T-helper 2 cell treated with Interferon-gamma antibody and Interleukin-4, amounts not matched to agents 100 ng/mL and 5 ng/mL, for 36 hours (primary cell): ENCODE measurements around the gene SNPH. TPM values are rescaled to one million over a fixed set of nuclear protein-coding genes. Genes with fewer than 3 reads are reported as not detected.
"Not testable (repeated sequence)": the region's sequence is repeated elsewhere in the genome, so short reads cannot be mapped to it uniquely, and the experiment has no call there.

ENCODE experiments used
- intact Hi-C: fragments of 100-400 bp; cut with micrococcal nuclease; formaldehyde crosslinking; loops from one replicate; pipeline ENCODE4 v1.15.1; 2023
- total RNA-seq: library from RNA; stranded (reverse); gene quantifications from 2 replicates; pipeline ENCODE4 v1.2.3, GENCODE V29; 2022

The SNPH gene, protein sequence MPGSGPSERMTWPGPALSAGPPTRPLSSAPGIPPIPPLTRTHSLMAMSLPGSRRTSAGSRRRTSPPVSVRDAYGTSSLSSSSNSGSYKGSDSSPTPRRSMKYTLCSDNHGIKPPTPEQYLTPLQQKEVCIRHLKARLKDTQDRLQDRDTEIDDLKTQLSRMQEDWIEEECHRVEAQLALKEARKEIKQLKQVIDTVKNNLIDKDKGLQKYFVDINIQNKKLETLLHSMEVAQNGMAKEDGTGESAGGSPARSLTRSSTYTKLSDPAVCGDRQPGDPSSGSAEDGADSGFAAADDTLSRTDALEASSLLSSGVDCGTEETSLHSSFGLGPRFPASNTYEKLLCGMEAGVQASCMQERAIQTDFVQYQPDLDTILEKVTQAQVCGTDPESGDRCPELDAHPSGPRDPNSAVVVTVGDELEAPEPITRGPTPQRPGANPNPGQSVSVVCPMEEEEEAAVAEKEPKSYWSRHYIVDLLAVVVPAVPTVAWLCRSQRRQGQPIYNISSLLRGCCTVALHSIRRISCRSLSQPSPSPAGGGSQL
- total RNA-seq = 5.2 and 5.4 TPM in 2 replicates

GRCh38 chr20:1266167-1266973 lies at the start of gene SNPH:
TSS of gene SNPH (plus strand) at chr20:1266294. CDS start at chr20:1296240, 29,946 bp downstream.
- intact Hi-C loops = loop anchor here (1.0 kb wide), 2 partner anchors 40 to 59 kb away; partner anchors contain the start of gene RAD21L1

GRCh38 chr20:1216527-1217427 lies 49.3 kb upstream of the SNPH start:
- intact Hi-C loops = not testable (repeated sequence)

GRCh38 chr20:1222750-1223149 lies 43.3 kb upstream of the SNPH start:
- intact Hi-C loops = not testable (repeated sequence)

DNA sequence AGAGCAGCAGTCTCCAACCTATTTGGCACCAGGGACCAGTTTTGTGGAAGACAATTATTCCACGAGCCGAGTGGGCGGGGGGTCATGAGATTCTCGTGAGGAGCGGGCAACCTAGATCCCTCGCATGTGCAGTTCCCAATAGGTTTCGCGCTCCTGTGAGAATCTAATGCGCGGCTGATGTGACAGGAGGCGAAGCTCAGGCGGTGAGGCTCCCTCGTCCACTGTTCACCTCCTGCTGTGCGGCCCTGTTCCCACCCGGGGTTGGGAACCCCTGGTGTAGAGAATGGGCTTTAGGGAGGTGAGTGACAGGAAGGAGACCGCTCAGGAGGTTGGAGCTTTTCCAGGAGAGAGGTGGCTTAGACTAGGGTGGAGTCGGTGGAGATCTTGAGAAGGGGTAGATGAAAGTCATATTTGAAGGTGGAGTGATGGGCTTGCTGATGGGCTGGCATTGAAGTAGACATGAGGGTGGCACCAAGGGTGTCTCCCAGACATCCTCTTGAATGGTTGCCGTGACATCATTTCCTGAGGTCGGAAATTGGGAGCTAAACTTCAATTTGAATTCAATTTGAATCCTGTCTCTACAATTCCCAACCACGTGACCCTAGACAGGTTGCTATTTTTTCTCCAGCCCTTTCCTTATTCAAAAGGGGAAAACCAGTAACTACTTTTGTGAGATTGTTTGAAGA lies 41.7 kb upstream of the SNPH start:
- intact Hi-C loops = no loop called here

DNA sequence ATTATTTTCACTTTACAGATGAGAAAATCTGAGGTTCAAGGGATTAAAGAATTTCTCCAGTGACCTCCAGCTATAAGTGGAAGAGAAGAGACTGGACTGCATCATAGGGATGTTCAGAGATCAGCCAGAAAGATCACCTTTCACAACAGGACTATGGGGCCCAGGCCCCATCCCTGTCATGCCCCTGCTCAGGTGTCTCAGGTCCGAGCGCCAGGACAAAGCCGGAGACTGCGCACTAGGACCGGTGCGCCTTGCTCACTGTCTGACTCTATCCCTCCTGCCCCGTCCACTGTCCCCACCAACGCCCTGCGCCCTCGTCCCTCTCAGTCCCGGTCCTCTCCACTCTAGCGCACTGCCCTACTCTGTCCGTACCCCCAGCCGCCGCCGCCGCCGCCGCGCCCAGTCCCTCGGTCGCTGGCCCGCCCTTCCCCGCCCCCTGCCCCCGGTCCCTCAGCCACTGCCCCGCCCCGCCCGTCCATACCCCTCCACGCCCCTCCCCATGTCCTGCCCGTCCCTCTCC lies 40.8 kb upstream of the SNPH start:
- intact Hi-C loops = loop anchor here (1.0 to 5.0 kb wide), 3 partner anchors 100 to 172 kb away; partner anchors contain the start of gene PSMF1

DNA sequence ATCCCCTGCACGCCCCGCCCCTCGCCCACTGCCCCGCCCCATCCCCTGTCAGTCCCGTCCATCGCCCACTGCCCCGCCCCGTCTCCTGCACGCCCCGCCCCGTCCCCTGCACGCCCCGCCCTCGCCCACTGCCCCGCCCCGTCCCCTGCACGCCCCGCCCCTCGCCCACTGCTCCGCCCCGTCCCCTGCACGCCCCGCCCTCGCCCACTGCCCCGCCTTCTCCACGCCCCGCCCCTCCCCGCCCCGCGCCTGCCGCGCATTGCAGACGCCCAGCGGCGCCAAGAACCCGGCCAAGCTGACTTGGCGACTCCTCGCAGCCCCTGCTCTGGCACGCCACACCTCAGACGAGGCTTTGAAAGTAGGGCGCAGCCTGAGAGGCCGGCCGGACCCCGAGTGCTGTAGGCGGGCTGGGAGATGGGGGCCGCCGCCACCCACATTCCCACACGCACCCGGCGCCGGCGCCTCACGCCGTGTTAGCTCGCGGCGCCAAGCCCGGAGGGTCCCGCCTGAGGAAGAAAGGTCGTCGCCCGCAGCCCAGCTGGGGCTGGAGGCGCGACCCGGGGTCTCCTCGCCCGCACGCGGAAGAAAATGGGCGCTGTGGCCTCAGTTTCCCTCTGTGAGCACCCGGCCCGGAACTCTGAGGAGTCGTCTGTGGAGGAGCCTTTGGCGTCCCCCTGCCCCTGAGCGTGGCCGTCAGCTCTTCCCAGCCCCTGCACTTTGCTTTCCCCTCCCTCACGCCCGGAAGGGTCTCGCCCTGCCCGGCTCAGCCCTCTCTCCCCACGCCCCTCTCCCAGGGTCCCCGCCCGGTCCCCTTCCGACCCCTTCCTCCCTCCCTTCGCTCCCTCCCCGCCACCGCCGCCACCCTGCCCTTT lies 40.1 kb upstream of the SNPH start, which contains the start of gene RAD21L1:
TSS of gene RAD21L1 (plus strand) at position 262 of the 872 bp plus-strand sequence. CDS start 2,410 bp downstream, outside the sequence.
- intact Hi-C loops = loop anchor here (1.0 to 5.0 kb wide), 5 partner anchors 40 to 211 kb away; partner anchors contain the start of genes PSMF1 and SNPH

DNA sequence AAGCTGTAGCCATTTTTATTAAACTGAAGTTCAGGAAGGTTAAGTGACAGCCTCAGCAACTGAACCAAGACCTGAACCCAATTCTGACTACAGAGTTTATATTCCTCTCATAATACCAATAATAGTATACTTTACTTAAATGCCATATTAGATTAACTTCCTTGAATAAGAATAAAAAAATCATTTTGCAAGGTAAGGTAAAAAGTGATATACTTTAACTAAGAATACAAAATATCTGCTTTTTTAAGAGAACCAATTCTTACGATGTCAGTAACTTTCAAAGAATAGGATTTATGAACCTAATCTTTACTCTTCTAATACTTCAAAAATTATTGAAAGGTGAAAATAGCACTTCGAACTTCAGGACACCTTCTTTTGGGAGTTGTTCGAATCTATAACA lies 36.6 kb upstream of the SNPH start:
- intact Hi-C loops = loop anchor here (5.0 kb wide), 1 partner anchor 168 kb away; no protein-coding TSS in a partner anchor

DNA sequence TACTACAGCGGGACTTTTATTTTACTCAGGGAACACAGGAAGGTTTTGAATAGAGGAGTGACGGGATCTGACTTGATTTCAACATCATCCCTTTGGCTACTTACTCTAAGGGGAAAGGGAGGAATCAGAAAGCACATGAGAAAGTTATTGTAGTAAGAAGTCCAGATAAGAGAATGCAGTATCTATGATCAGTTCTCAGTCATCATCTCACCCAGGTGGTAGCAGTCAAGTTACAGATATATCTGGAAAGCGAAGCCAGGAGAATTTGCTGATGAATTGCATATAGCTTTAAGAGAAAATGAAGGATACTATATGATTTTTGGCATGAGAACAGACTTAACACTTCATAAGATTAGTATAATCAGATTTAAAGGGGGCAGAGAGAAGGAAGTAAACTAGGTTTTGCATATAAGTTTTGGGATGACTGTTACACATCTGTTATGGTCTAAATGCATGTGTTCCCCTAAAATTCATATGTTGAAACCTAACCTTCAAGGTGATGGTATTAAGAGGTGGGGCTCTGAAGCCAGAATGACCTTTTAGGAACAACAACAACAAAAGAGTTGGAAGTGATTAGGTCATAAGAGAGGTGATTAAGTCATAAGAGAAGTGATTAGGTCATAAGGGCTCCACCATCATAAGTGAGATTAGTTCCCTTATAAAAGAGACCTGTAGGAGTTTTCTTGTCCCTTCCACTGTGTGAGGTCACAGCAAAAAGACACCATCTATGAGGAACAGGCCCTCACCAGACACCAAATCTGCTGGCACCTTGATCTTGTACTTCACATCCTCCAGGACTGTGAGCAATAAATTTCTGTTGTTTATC lies 33.6 kb upstream of the SNPH start:
- intact Hi-C loops = no loop called here

DNA sequence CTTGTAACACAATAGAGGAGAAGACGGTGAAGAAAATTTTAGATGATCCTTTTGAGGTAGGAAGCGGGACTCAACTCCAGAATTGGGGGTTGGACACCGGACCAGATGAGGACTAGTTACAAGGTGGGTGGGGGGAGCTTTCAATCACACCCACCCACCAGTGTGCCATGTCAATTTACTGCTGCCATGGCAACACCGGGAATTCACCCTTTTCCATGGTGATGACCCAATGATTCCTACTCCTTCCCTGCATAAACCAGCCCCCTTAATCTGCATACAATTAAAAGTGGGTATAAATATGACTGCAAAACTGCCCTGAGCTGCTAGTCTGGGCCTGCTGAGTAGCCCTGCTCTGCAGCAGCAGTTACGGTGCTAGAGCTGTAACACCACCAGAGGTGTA lies 25.5 kb upstream of the SNPH start:
- intact Hi-C loops = no loop called here

- intact Hi-C loops = no loop called here
These were observed 24.6 kb upstream of the SNPH start for GRCh38 chr20:1241456-1241855.

DNA sequence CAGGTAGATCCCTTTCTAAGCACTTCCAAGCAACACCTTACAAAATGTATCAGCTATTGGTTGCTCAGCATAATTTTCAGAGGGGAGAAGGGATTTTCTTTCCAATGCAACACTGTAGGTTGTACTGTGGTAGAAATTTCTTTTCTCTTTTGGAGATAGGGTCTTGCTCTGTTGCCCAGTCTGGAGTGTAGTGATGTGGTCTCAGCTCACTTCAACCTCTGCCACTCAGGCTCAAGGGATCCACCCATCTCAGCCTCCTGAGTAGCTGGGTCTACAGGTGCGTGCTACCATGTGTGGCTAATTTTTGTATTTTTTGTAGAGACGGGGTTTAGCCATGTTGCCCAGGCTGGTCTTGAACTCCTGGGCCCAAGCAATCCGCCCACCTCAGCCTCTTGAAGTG lies 24.0 kb upstream of the SNPH start:
- intact Hi-C loops = no loop called here

- intact Hi-C loops = no loop called here
These were observed 23.6 kb upstream of the SNPH start for GRCh38 chr20:1242530-1242929.

GRCh38 chr20:1245578-1245977 lies 20.5 kb upstream of the SNPH start:
- intact Hi-C loops = no loop called here

DNA sequence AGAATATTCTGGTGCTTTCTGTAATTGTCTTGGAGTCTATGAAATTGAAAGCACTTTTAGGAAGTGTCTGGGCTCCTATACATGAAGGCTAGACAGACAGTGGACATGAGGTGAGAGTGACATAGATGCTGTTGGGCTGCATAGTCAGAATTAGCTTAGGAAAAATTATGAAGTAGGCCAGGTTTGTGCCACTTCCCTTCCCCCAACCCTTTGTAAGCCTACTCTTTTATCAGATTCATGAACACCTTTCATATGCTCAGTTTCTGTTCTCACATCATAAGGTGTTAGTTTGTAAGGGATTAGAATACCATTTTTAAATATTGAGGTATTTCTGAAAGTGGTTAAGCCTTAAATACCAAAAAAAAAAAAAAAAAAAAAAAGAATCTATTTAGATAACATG lies 18.4 kb upstream of the SNPH start:
- intact Hi-C loops = no loop called here

GRCh38 chr20:1250282-1250681 lies 15.8 kb upstream of the SNPH start:
- intact Hi-C loops = not testable (repeated sequence)

DNA sequence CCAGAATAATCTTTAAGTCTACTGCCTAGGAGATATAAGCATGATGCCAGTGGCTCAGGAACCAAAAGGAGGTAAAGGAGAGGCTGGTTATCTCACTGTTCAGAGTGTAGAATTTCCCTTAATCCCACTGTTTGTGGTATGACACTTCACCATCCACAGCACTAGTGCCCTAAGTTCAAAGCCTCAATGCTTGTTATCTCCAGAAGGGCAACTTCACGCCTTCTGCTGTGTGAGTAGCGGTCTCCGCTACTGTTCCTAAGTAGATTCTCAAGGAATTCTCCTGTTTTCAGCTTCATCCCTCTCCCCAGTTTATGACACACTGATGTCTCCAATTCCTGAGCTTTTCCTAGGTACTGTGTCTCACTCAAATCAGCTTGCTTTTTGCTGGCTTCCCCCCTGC lies 13.7 kb upstream of the SNPH start:
- intact Hi-C loops = no loop called here

DNA sequence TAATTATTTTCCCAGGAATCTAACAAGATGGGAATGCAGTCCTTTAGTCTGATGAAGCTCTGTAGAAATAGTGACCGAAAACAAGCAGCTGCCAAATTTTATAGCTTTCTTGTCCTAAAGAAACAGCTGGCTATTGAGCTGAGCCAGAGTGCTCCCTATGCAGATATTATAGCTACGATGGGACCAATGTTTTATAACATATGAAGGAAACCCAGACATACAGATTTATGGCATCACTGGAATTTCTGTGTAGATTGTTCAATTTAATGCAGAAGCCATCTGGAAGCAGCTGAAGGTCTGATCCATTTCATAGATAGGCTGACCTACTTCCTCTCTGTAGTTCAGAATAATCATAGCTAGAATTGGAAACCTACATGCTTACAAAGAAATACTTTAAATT lies 11.8 kb upstream of the SNPH start:
- intact Hi-C loops = no loop called here

DNA sequence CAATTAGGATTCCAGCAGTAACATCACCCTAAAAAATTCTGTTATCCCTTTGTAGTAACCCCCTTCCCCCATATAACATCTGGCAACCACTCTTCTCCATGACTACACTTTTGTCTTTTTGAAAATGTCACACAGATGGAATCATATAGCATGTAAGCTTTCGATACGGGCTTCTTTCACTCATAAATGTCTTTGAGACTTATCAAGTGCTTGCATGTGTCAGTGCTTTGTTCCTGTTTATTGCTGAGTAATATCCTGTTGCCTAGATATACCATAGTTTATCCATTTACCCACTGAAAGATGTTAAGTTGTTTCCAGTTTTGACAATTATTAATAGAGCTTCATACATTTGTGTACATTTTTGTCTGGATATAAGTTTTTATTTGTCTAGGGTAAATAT lies 10.4 kb upstream of the SNPH start:
- intact Hi-C loops = no loop called here
